Neural cell (in vitro differentiated cells): ENCODE data around the gene GRHL1. TPM values are rescaled to one million over a fixed set of nuclear protein-coding genes. Genes with fewer than 3 reads are reported as not detected.

ENCODE experiments used
- H2AFZ ChIP-seq: fragments of 200-600, 300-800 bp; sonication (generic), shearing (Covaris generic); 2 replicates; pipeline ENCODE4 v1.6.0; 2014; ENCODE audit warnings: low read depth, mild to moderate bottlenecking, antibody characterized with exemption, low read length, moderate library complexity
- H3F3A ChIP-seq: fragments of 200-600 bp; shearing (Covaris generic); 2 replicates; pipeline ENCODE4 v1.6.1; 2016; ENCODE audit warnings: mild to moderate bottlenecking, moderate library complexity, mixed read lengths, antibody characterized with exemption, low read length; ENCODE audit not compliant: insufficient read depth, poor library complexity, severe bottlenecking
- H3K27ac ChIP-seq: fragments of 200-600, 300-800 bp; sonication (generic), shearing (Covaris generic); 2 replicates; pipeline ENCODE4 v1.5.1; 2014; ENCODE audit warnings: mild to moderate bottlenecking, low read length, moderate library complexity
- H3K27me3 ChIP-seq: fragments of 300-800, 200-600 bp; sonication (generic), shearing (Covaris generic); 2 replicates; pipeline ENCODE4 v1.6.0; 2014; ENCODE audit warnings: mild to moderate bottlenecking, low read depth, low read length, moderate library complexity; ENCODE audit not compliant: insufficient read depth
- H3K36me3 ChIP-seq: fragments of 300-800, 200-600 bp; sonication (generic), shearing (Covaris generic); 2 replicates; pipeline ENCODE4 v1.5.1; 2014; ENCODE audit warnings: mild to moderate bottlenecking, antibody characterized with exemption, low read length, moderate library complexity; ENCODE audit not compliant: insufficient read depth
- H3K4me2 ChIP-seq: fragments of 300-800, 200-600 bp; sonication (generic), shearing (Covaris generic); 2 replicates; pipeline ENCODE4 v1.6.0; 2014; ENCODE audit warnings: mild to moderate bottlenecking, low read length
- H3K4me3 ChIP-seq: fragments of 300-800, 200-600 bp; sonication (generic), shearing (Covaris generic); 2 replicates; pipeline ENCODE4 v1.5.1; 2014; ENCODE audit warnings: mild to moderate bottlenecking, low read length, moderate library complexity
- H3K79me2 ChIP-seq: fragments of 200-600 bp; shearing (Covaris generic); replicated peaks from 2 replicates; pipeline ENCODE4 v1.6.0; 2014; ENCODE audit warnings: mild to moderate bottlenecking, low read length, moderate library complexity; ENCODE audit not compliant: insufficient read depth
- H3K9ac ChIP-seq: fragments of 300-800, 200-600 bp; sonication (generic), shearing (Covaris generic); 2 replicates; pipeline ENCODE4 v1.6.1; 2016; ENCODE audit warnings: mild to moderate bottlenecking, low read length, mixed read lengths
- H3K9me2 ChIP-seq: fragments of 200-600 bp; shearing (Covaris generic); 2 replicates; pipeline ENCODE4 v1.6.1; 2016; ENCODE audit warnings: mild to moderate bottlenecking, low read length, mixed read lengths; ENCODE audit not compliant: insufficient read depth
- H3K9me3 ChIP-seq: fragments of 200-600, 300-800 bp; sonication (generic), shearing (Covaris generic); 2 replicates; pipeline ENCODE4 v1.6.1; 2016; ENCODE audit warnings: mild to moderate bottlenecking, mixed run types, low read length, moderate library complexity, mixed read lengths
- H4K20me1 ChIP-seq: fragments of 200-600 bp; shearing (Covaris generic); 2 replicates; pipeline ENCODE4 v1.6.1; 2016; ENCODE audit warnings: mild to moderate bottlenecking, mixed run types; ENCODE audit not compliant: insufficient read depth
- CTCF ChIP-seq: fragments of 450-650 bp; IDR thresholded peaks from 2 replicates; pipeline ENCODE4 v1.5.1; 2014; ENCODE audit warnings: antibody characterized with exemption, mild to moderate bottlenecking, moderate library complexity; ENCODE audit not compliant: poor library complexity, severe bottlenecking
- EP300 ChIP-seq: fragments of 450-650 bp; conservative IDR thresholded peaks from 2 replicates; pipeline ENCODE4 v1.6.1; 2014; ENCODE audit warnings: antibody characterized with exemption, mild to moderate bottlenecking, moderate library complexity; ENCODE audit not compliant: poor library complexity, severe bottlenecking
- EZH2 ChIP-seq: fragments of 200-600, 300-800 bp; shearing (Covaris generic), sonication (generic); IDR thresholded peaks from 2 replicates; pipeline ENCODE4 v1.6.1; 2014; ENCODE audit warnings: antibody characterized with exemption, low read length, borderline replicate concordance, mild to moderate bottlenecking; ENCODE audit not compliant: insufficient read depth, poor library complexity, severe bottlenecking
- MXI1 ChIP-seq: fragments of 450-650 bp; conservative IDR thresholded peaks from 2 replicates; pipeline ENCODE4 v1.6.1; 2014; ENCODE audit warnings: antibody characterized with exemption, mild to moderate bottlenecking; ENCODE audit not compliant: poor library complexity, severe bottlenecking
- POLR2AphosphoS5 ChIP-seq: IDR thresholded peaks from 2 replicates; pipeline ENCODE4 v1.6.1; 2012
- RAD21 ChIP-seq: fragments of 450-650 bp; conservative IDR thresholded peaks from 2 replicates; pipeline ENCODE4 v1.6.1; 2014; ENCODE audit warnings: antibody characterized with exemption, mild to moderate bottlenecking, moderate library complexity
- REST ChIP-seq: IDR thresholded peaks from 2 replicates; pipeline ENCODE4 v1.6.1; 2012; ENCODE audit warnings: borderline replicate concordance
- SMC3 ChIP-seq: fragments of 450-650 bp; conservative IDR thresholded peaks from 2 replicates; pipeline ENCODE4 v1.6.1; 2014; ENCODE audit warnings: antibody characterized with exemption, mild to moderate bottlenecking, moderate library complexity; ENCODE audit not compliant: poor library complexity
- TAF1 ChIP-seq: IDR thresholded peaks from 2 replicates; pipeline ENCODE4 v1.6.1; 2012; ENCODE audit warnings: low read depth
- polyA plus RNA-seq: library from polyadenylated mRNA; depleted of rRNA; stranded (reverse); fragments of >200 nt; gene quantifications from 2 replicates; pipeline ENCODE4 v1.2.3, GENCODE V29; 2014

Gene GRHL1
- polyA plus RNA-seq, 1 donor from 2014 or later: 26.3 TPM

- TF ChIP-seq RAD21 (no peak), TAF1 (no peak), CTCF (no peak), POLR2AphosphoS5 (no peak), REST (no peak), MXI1 (no peak)
- no peak overlapping the region for H3K4me3 ChIP-seq
- H4K20me1 ChIP-seq: no peaks in the 10 kb centered on the region
- H3K79me2 ChIP-seq: no peaks in the 10 kb centered on the region
- no peaks in the 10 kb centered on the region for H3K9me3 ChIP-seq
- no peak overlapping the region for H3K4me2 ChIP-seq
- no peaks in the 10 kb centered on the region for H3K27me3 ChIP-seq
- no peaks in the 10 kb centered on the region for H3K9me2 ChIP-seq
- no peak overlapping the region for H3K27ac ChIP-seq
- H2AFZ ChIP-seq: no peak overlapping the region
- no peaks in the 10 kb centered on the region for H3F3A ChIP-seq
- H3K9ac ChIP-seq: no peak overlapping the region
- H3K36me3 ChIP-seq: peaks cover 13% of the 10 kb centered on the region
These were observed 21.4 kb downstream of the GRHL1 start for GRCh38 chr2:9972621-9973479.

DNA sequence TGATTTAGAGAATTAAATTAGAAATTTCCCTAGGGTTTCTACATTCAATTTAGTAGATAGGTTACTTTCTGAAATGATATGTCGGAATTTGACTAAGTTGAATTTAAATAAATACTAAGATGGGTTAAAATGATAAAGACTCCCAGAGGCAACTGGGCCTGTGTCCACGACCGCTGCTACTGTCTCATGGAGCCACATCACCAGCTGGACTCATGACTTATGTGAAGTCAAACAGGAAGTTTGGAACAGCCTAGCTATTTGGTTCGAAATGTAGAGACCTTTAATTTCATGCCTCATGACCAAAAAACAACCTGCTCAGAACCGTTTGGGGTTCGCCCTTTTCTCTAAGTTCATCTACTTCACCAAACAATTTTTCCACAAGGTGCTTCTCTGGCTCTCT lies 22.2 kb downstream of the GRHL1 start:
- no peak for TF ChIP-seq SMC3
- TF ChIP-seq POLR2AphosphoS5: no peak
- no peak for TF ChIP-seq TAF1
- no peak for TF ChIP-seq EP300
- TF ChIP-seq EZH2: no peak
- no peak for TF ChIP-seq MXI1
- no peak for TF ChIP-seq CTCF
- TF ChIP-seq REST: no peak
- no peak for TF ChIP-seq RAD21
- Histone ChIP-seq H3K27ac (no peak overlapping the region), H3K9ac (no peak overlapping the region)

More for the DNA sequence above, 22.2 kb downstream of the GRHL1 start:
- no peaks in the 10 kb centered on the region for H4K20me1 ChIP-seq
- H2AFZ ChIP-seq: no peak overlapping the region
- H3K4me2 ChIP-seq: no peak overlapping the region
- no peaks in the 10 kb centered on the region for H3K9me2 ChIP-seq
- no peaks in the 10 kb centered on the region for H3F3A ChIP-seq
- no peaks in the 10 kb centered on the region for H3K79me2 ChIP-seq
- peaks cover 13% of the 10 kb centered on the region for H3K36me3 ChIP-seq
- H3K27me3 ChIP-seq: no peaks in the 10 kb centered on the region
- H3K4me3 ChIP-seq: no peak overlapping the region
- H3K9me3 ChIP-seq: no peaks in the 10 kb centered on the region
